Left ventricle myocardium superior (tissue), 1 donor: ENCODE results near the gene PLA2G5. TPM values are rescaled to one million over a fixed set of nuclear protein-coding genes. Genes with fewer than 3 reads are reported as not detected.
"Not testable (repeated sequence)": the region's sequence is repeated elsewhere in the genome, so short reads cannot be mapped to it uniquely, and the experiment has no call there.

ENCODE experiments used
- ATAC-seq: fragments of 200-7000 bp; cut with Tn5 transposase; one replicate; pipeline ENCODE4 v1.9.1; 2020; ENCODE audit warnings: mild to moderate bottlenecking, moderate library complexity
- DNase-seq: peaks from one replicate; pipeline ENCODE4 v3.0.0-alpha.2; 2020
- intact Hi-C: fragments of 100-400 bp; cut with micrococcal nuclease; formaldehyde crosslinking; loops from one replicate; pipeline ENCODE4 v1.11.0; 2022
- long read RNA-seq: library from polyadenylated mRNA; unstranded; transcript quantifications from one replicate; pipeline ENCODE4 v2.0.0, GENCODE V29; 2021
- total RNA-seq: library from RNA; stranded (reverse); fragmentation: NEBNext Ultra II Directional; extraction: Animal tissue kit (Norgen Biotek cat#: 25700); gene quantifications from one replicate; pipeline ENCODE4 v1.2.1, GENCODE V29; 2021
- donor health status: DM: no; HTN: yes; CAD: no; lungs with severe emphysema.

PLA2G5 gene, protein sequence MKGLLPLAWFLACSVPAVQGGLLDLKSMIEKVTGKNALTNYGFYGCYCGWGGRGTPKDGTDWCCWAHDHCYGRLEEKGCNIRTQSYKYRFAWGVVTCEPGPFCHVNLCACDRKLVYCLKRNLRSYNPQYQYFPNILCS
- total RNA-seq, result 47.1 TPM
- long read RNA-seq, transcript PLA2G5-201 (5 exons, 1,161 nt), result major isoform, 33 of 121 reads
- long read RNA-seq, partial matches to known transcripts, result 7 of 121 reads
- long read RNA-seq, other reads (novel, unspliced or antisense), result 78 of 121 reads

DNA sequence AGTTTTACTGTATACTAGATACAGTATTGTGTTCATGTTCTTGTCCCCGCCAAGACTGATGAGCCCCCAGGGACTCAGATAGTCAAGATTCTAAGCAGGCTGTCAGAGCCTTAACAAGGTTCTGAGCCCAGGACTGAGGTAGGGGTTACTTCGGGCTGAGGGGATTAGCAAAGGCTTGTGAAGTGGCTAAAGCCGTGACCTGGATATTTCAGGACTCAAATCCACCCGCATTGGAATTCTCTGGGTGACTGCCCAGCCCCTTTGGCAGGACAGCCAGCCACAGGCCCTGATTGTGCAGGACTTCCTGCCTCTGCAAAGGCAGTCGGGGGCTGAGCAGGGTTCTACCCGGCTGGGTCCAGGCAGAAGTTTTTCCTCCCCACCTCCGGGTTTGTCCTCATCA, at the start of gene PLA2G5:
PLA2G5 (plus strand) TSS at position 321 of the 400 bp plus-strand sequence. CDS start 14,637 bp downstream, outside the sequence.
- DNase-seq (peak; percentile 90), ATAC-seq (peak; percentile 94)
- intact Hi-C loops, result no loop called here

DNA sequence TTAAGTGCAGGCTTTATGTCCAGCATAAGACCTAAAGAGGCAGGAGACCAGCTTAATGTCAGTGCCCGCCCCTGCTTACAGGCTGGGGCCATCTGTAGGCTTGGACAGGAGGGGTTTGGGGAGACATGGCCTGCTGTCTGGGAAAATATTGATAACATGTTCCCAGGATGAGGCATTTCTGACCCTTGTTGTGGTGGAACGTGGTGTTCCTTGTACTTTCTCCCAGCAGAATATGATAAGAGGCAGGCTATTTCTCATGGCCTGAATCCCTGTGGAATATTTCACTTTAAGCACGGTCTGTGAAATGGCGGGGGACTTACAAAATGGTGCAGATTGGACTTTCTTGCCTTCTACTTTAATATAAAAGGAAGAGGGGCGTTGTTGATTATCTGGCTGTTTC, 41.9 kb upstream of the PLA2G5 start:
- ATAC-seq (peak; percentile 90), DNase-seq (peak; percentile 72)
- intact Hi-C loops, result no loop called here

DNA sequence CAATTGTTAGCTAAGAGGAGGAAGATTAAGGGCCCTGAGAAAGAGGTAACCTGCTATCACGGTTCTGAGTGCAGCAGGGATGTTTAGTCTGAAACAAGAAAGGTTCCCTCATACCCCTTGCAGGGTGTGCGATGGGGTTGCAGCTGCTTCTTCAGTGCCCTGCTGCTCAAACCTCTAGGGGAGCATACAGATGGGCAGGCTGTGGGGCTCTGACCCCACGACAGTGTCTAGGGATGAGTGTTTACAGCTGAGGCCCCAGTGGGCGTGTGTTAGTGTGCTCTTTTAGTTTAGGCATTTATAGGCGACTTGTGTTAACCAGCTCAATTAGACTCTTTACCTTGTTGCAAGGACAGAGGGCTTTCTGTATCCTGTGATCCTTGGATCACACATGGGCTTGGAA, 41.3 kb upstream of the PLA2G5 start:
- intact Hi-C loops, result no loop called here
- no peak for DNase-seq
- peak; percentile 39 for ATAC-seq

DNA sequence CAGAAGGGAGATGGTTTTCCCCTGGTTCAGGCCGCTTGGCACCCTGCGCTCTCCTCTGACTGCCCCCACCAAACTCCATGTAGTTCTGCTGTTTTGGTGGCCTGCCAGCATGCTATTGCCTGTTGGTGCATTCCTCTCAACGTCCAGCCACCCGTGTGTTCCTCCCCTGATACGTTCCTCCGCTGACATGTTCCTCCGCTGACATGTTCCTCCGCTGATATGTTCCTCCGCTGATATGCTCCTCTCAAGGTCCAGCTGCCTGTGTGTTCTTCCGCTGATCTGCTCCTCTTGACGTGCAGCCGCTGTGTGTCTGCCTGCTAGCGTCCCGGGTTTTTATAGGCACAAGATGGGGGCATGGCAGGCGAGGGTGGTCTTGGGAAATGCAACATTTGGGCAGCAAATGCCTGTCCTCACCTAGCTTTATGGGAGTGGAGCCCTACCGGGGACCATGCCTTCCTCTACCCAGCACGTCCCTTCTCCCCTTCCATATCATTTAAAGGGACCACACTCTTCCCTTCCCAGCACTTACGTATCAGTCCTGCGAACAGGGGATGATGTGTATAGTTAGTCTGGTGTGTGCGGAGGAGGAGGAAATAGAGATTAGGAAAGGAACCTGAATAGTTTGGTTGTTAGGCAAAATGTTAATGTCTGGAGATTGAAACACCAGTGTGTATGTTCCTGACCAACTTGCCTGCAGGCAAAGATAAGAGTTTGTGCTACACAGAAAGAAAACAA, 40.6 kb upstream of the PLA2G5 start:
- DNase-seq (peak; percentile 66), ATAC-seq (peak; percentile 52)
- intact Hi-C loops, result no loop called here

DNA sequence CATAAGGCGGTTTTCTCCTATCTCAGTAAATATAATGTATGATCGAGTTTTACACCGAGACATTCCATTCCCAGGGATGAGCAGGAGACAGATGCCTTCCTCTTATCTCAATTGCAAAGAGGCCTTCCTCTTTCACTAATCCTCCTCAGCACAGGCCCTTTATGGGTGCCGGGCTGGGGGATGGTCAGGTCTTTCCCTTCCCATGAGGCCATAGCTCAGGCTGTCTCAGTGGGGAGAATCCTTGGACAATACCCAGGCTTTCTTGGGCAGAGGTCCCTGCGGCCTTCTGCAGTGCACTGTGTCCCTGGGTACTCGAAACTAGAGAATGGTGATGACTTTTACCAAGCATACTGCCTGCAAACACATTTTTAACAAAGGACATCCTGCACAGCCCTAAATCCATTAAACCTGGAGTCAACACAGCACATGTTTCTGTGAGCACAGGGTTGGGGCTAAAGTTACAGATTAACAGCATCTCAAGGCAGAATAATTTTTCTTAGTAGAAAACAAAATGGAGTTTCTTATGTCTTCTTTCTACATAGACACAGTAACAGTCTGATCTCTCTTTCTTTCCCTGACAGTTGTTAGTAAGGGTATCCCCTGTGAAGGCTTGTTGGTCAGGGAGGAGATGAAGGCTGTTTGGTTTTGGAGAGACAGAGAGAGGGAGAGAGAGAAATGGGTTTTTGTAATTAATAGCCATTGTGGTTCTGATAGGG, 39.4 kb upstream of the PLA2G5 start:
- intact Hi-C loops, ATAC-seq: not testable (repeated sequence)
- peak; percentile 39 for DNase-seq

DNA sequence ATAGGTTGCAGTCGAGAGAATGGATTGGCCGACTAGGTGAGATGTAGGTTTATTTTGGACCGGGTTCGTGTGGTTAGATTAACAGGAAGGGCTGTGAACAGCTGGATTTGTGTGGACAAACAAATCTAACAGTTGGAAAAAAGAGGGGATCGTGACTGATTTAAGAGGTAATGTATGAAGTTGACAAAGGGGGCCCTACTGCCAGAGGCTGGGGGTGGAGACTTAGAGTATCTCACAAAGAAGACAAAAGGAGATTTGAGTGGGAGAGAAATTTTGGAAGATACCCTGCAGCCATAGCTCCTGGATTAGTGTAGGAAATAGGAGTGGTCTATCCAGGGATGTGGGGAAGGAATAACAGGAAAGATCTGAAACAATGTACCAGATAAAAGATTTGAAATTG, 38.8 kb upstream of the PLA2G5 start:
- ATAC-seq, result no peak
- intact Hi-C loops, result no loop called here

DNA sequence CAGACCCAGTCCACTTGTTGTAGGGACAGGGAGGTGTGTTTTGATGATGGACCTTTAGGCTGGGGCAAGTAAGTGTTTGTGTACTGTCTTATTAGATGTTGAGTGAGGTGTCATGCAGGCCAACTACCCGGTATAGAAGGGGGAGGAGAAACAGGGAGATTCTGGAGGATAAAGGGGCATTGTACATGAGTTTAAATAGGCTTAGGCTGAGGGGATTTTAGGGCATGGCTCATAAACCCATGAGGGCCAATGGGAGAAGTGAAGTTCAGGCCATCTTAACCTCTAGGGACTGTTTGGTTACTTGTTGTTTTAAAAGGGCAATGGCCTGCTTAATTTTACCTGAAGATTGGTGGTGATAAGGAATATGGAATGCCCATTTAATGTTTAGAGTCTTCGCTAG, 38.2 kb upstream of the PLA2G5 start:
- DNase-seq, result no peak
- no peak for ATAC-seq
- intact Hi-C loops, result no loop called here

More for the DNA sequence above, 38.8 kb upstream of the PLA2G5 start:
- DNase-seq, result no peak

DNA sequence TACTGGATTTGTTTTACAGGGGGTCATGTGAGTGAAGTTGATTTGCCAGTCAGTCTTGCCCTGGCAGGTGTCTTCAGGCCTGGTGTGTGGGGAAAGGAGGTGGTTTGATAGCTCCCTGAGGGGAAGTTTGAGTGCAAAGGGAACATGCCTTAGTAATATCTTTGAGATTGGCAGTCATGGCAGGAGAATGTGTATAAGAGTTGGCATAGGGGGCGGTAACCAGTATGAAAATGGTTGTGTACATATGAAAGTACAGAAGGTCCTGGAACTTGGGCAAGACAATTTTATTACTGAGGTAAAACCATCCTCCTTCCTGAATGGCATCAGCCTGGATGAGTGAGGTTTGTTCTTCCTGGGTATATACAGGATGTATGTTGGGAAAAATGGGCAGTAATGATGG, 37.6 kb upstream of the PLA2G5 start:
- DNase-seq (no peak), ATAC-seq (no peak)
- intact Hi-C loops, result no loop called here

DNA sequence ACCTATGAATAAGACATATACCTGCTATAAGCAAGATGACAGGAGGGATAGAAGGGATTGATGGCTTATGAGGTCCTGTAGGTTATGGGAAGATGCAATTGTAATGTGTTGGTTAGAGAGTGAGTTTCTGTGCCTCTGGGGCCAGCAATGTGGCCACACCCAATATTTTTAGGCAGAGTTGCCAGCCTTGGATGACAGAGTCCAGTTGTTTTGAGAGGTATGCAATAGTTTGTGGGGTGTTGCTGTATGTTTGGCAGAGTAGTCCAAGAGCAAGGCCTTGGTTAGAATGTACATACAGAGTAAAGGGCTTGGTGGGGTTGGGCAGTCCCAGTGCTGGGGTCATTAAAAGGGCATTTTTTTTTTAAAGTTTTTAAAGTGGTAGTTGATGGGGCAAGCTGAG, 36.6 kb upstream of the PLA2G5 start:
- no peak for DNase-seq
- ATAC-seq, result no peak
- intact Hi-C loops, result no loop called here

DNA sequence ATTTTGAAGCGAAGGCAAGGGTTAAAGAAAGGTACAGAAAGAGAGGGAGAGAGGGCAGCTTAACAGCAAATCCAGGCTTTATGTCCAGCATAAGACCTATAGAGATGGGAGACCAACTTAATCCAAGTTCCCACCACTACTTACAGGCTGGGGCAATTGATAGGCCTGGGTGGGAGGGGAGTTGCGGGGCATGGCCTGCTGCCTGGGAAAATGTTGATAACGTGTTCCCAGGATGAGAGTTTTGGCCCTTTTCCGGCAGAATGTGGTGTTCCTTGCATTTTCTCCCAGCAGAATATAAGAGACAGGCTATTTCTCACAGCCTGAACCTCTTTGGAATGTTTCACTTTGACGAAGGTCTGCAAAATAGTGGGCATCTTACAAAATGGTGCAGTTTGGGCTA, 34.9 kb upstream of the PLA2G5 start:
- intact Hi-C loops, result no loop called here
- ATAC-seq, result peak; percentile 45
- DNase-seq, result peak; percentile 44

DNA sequence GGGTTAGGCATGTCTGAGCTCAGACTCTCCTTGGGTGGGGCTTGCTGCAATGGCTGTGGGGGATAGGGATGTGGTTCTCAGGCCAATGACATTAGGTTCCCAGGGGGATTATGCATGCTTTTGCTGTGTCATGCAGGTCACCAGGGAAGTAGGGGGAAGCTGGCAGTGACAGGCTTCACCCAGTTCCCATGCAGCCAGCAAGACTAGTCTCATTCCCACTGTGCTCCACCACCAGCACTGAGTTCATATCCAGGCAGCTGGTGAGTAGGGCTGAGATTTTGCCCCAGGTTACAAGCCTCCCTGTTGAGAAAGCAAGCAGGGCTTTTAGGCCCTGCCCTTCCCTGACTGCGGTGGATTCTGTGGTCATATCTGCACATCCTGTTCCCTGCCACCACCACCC, 32.1 kb upstream of the PLA2G5 start:
- no peak for DNase-seq
- intact Hi-C loops, result no loop called here
- ATAC-seq, result peak; percentile 25

DNA sequence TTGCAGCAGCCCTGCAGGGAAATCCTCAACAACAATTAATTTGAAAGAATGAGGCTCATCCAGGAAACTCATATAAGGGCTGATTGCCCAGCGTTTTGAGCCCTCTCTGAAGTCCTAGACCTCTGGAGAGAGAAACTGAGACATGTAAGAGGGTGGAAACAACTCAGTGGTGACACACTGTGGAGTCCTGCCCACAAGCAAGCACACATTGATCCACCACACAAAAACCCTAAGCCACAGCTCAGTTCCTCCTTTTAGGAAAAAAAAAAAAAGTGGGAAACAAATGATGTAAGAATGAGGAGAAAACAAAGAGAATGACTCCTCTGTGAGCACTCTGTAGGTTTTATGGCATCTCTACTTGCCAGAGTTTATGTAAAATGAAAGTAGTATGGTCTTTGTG, 22.9 kb upstream of the PLA2G5 start:
- DNase-seq, result no peak
- peak; percentile 56 for ATAC-seq
- intact Hi-C loops, result no loop called here

DNA sequence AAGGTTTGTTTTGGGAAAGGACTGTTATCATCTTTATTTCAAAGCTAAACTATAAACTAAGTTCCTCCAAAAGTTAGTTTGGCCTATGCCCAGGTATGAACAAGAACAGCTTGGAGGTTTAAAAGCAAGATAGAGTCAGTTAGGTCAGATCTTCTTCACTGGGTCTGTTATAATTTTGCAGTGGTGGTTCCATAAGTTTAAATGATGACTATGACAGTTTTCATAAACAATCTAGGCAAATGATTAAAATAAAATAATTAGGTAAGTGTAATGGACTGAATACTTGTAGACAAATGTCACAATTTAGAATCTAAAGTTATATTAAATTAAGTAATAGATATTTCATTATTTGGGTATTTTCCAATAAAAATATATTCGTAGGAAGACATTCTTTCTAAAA, 21.4 kb upstream of the PLA2G5 start:
- intact Hi-C loops, result no loop called here
- no peak for ATAC-seq
- no peak for DNase-seq

DNA sequence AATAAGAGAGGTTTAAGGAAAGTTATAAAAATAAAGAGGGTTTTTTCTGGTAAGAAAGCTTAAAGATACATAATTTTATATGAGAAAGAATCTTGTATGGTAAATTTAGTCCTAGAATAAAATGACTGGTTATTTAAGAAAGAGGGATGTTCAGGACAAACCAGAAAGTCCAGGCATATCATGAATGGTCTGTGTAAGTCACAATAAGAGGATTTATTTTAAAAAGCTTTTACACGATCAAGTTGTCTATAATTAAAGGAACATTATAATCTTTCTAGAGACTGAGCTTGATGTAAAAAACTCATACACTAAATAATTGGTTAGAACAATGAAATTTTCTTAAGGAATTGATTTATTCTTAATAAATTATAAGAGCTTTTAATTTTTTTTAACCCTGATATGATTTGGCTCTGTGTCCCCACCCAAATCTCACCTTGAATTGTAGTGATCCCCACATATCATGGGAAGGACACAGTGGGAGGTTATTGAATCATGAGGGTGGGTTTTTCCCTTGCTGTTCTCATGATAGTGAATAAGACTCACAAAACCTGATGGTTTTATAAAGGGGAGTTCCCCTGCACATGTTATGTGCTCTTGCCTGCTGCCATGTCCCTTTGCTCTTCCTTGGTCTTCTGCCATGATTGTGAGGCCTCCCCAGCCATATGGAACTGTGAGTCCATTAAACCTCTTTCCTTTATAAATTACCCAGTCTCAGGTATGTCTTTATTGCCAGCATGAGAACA, 20.8 kb upstream of the PLA2G5 start:
- DNase-seq, ATAC-seq, intact Hi-C loops: not testable (repeated sequence)

DNA sequence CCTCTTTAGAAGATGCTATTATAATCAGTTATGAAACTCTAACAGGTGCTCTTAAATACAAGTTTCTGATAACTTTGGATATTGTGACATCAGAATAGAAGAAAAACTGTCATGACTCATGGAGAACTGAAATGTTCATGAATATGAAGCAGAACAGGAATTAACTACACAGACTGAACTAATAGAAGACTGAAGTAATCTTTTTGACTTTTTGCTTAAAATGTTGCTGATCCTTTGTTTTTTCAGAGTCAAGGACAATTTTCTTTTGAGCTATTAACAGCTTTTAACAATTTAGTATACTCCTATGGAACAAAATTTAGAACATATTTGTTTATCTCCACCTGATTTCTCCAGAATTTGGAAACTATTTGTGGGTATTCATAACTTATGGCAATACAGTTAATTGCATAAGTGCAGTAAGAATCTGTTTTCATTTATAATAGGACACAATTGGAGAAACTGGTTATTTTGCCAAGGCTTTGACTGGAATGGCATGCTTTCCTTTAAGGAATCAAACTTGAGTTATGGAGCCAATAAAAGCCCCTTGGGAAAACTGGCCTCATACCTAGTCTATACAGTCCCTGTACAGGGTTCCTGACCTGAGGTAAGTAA, 18.7 kb upstream of the PLA2G5 start:
- DNase-seq, result no peak
- no peak for ATAC-seq
- intact Hi-C loops, result no loop called here

DNA sequence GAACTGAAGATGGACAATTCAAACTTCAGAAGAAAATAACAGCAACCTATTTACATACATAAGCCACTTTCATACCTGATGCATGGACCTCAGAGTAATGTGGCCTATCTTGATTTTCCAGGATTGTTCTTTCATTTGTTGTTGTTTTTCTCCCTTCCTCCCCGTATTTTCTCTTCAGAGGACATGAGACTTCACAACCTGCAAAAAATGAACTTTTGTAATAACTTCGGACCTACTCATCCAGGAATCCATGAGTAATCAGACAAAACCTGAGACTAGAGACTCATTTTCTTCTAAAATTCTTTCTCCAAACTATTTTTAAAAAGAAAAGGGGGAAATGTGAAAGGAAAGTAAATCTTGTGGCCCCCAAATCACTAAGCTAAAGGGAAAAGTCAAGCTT, 17.6 kb upstream of the PLA2G5 start:
- intact Hi-C loops, result no loop called here
- no peak for ATAC-seq

DNA sequence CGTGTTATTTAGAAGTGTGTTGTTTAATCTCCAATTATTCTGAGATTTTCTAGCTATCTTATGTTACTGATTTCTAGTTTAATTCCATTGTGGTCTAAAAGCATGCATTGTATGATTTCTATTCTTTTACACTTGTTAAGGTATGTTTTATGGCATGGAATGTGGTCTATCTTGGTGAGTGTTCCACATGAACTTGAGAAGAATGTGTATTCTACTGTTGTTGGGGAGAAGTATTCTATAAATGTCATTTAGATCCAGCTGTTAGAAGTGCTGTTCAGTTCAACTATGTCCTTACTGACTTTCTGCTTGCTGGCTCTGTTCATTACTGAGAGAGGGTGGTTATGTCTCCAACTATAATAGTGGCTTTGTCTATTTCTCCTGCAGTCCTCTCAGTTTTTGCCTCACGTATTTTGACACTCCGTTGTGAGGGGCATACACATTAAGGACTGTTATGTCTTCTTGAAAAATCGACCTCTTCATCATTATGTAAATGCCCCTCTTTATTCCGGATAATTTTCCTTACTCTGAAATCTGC, 12.0 kb upstream of the PLA2G5 start:
- intact Hi-C loops, result no loop called here
- ATAC-seq (no peak), DNase-seq (no peak)

More for the DNA sequence above, 17.6 kb upstream of the PLA2G5 start:
- no peak for DNase-seq

DNA sequence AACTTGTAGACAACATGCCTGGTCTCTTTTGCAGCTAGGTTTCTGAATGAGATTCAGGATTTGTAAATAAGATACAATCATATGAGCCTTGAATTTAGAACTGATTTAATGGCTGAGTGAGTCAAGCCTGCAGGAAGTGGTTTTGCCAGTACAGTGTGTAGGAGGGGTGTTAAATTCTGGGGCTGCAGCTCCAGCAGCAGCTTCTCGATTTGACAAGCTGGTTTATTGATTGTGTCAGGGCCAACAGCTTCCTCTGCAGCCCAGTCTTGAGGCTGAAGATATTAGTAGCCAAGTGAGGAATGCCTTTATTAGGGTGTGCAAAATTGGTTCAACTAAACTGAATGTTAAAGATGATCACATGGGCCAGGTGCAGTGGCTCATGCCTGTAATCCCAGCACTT, 11.5 kb upstream of the PLA2G5 start:
- ATAC-seq, result peak; percentile 44
- intact Hi-C loops, result no loop called here
- DNase-seq, result no peak

DNA sequence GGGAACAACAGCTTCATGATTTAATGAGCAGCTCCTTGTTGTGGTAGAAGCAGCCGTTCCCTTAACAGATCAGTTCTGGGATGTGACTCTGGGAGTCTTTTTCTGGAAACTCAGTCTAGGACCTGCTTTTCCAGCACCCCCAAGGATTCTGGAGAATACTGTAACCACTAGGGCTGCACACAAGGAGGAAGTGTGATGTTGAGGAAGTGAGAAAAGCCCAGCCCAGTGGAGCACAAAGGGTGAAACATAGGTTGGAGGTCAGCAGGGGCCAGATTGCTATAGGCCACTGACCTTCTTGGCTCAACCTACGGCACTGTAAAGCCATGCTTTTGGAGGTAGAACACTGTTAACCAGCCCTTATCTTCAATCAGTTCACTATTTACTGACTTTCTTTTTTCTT, 10.1 kb upstream of the PLA2G5 start:
- ATAC-seq (peak; percentile 41), DNase-seq (no peak)
- intact Hi-C loops, result no loop called here
